Endothelial cell of umbilical vein (primary cell): Measurements from ENCODE around the gene LEPROT. TPM values are rescaled to one million over a fixed set of nuclear protein-coding genes. Genes with fewer than 3 reads are reported as not detected.

ENCODE experiments used
- BruUV-seq: library from RNA; stranded (reverse); fragments of 400-500 nt; replicated peaks from 2 replicates; lab custom pipeline; 2021; lab: Mats Ljungman, UMichigan
- CTCF ChIA-PET: fragments of 300-600, 350-600 bp; sonication (Branson Sonifier 250); formaldehyde crosslinking; loops from one replicate; lab custom pipeline; 2021; ENCODE audit warnings: antibody characterized with exemption, inconsistent platforms; lab: Charles Lee
- POLR2A ChIA-PET: fragments of 300-600, 350-600 bp; sonication (Branson Sonifier 250); formaldehyde crosslinking; loops from one replicate; lab custom pipeline; 2021; ENCODE audit warnings: antibody characterized with exemption, inconsistent platforms; lab: Charles Lee
- DNase-seq: peaks from one replicate; pipeline ENCODE4 v3.0.0-alpha.2; 2011; ENCODE audit warnings: low read depth, low spot score
- FAIRE-seq: peaks from 2 replicates; lab custom pipeline; 2011; peaks lifted over from hg19 to GRCh38; lab: Jason Lieb, UNC
- H2AFZ ChIP-seq: 2 replicates; pipeline ENCODE4 v1.6.0; 2012; ENCODE audit warnings: low read depth, low read length, control low read depth, inconsistent platforms
- H3K27ac ChIP-seq: 2 replicates; pipeline ENCODE4 v1.5.1; 2011; ENCODE audit warnings: low read depth, mild to moderate bottlenecking, control low read depth, low read length, moderate library complexity; ENCODE audit not compliant: insufficient read depth
- H3K27me3 ChIP-seq, 2 experiments: 2 replicates each; pipeline versions ENCODE4 v1.6.0 to v1.6.1; 2011; ENCODE audit warnings: low read length in 2 of 2, mixed read lengths in 1 of 2; ENCODE audit not compliant: control insufficient read depth in 2 of 2, insufficient read depth in 2 of 2
- H3K36me3 ChIP-seq, 2 experiments: 2 replicates in 1 of 2; 3 replicates in 1 of 2; pipeline ENCODE4 v1.5.1; 2011; ENCODE audit warnings: low read length in 2 of 2, mild to moderate bottlenecking in 1 of 2, moderate library complexity in 1 of 2; ENCODE audit not compliant: control insufficient read depth in 2 of 2, insufficient read depth in 2 of 2; ENCODE audit errors: extremely low read depth in 1 of 2
- H3K4me1 ChIP-seq: 3 replicates; pipeline ENCODE4 v1.5.1; 2011; ENCODE audit warnings: mild to moderate bottlenecking, low read length; ENCODE audit not compliant: control insufficient read depth, insufficient read depth; ENCODE audit errors: extremely low read depth
- H3K4me2 ChIP-seq: 2 replicates; pipeline ENCODE4 v1.6.1; 2011; ENCODE audit warnings: low read length, control low read depth, mixed read lengths; ENCODE audit not compliant: insufficient read depth
- H3K4me3 ChIP-seq, 3 experiments: fragments of 200-600 bp in 1 of 3; sonication (generic), shearing (Covaris generic) in 1 of 3; replicated peaks in 1 of 3; 2 replicates each; pipeline ENCODE4 v1.5.1; 2011 to 2016; ENCODE audit warnings: control low read depth in 3 of 3, low read length in 3 of 3, mild to moderate bottlenecking in 2 of 3, inconsistent platforms in 1 of 3, low read depth in 1 of 3, moderate library complexity in 1 of 3; ENCODE audit not compliant: insufficient read depth in 1 of 3
- H3K79me2 ChIP-seq: 2 replicates; pipeline ENCODE4 v1.6.0; 2012; ENCODE audit warnings: low read length, inconsistent platforms; ENCODE audit not compliant: control insufficient read depth, insufficient read depth
- H3K9ac ChIP-seq: replicated peaks from 2 replicates; pipeline ENCODE3; 2011; ENCODE audit warnings: low read length, control low read depth; ENCODE audit not compliant: insufficient read depth; ENCODE audit errors: extremely low read depth
- H3K9me1 ChIP-seq: replicated peaks from 3 replicates; pipeline ENCODE4 v1.6.0; 2011; ENCODE audit warnings: mild to moderate bottlenecking, low read length; ENCODE audit not compliant: control insufficient read depth, insufficient read depth; ENCODE audit errors: extremely low read depth
- H3K9me3 ChIP-seq: replicated peaks from 2 replicates; pipeline ENCODE4 v1.5.1; 2012; ENCODE audit warnings: low read length, inconsistent platforms; ENCODE audit not compliant: control insufficient read depth, insufficient read depth
- H4K20me1 ChIP-seq: replicated peaks from 2 replicates; pipeline ENCODE3; 2011; ENCODE audit warnings: mild to moderate bottlenecking, low read length; ENCODE audit not compliant: control insufficient read depth, insufficient read depth; ENCODE audit errors: extremely low read depth
- EZH2 ChIP-seq: IDR thresholded peaks from 2 replicates; pipeline ENCODE4 v1.6.1; 2012; ENCODE audit warnings: borderline replicate concordance, low read depth, mild to moderate bottlenecking, moderate library complexity, low read length, inconsistent platforms; ENCODE audit not compliant: severe bottlenecking
- FOS ChIP-seq: IDR thresholded peaks from 2 replicates; pipeline ENCODE4 v1.6.1; 2011; ENCODE audit warnings: mild to moderate bottlenecking, low read length, moderate library complexity, borderline replicate concordance; ENCODE audit not compliant: insufficient read depth
- GATA2 ChIP-seq: IDR thresholded peaks from 2 replicates; pipeline ENCODE4 v1.7.0; 2011; ENCODE audit warnings: low read depth, mild to moderate bottlenecking, moderate library complexity, mixed read lengths, low read length; ENCODE audit not compliant: insufficient read length, insufficient read depth
- JUN ChIP-seq: IDR thresholded peaks from 2 replicates; pipeline ENCODE4 v1.6.1; 2011; ENCODE audit warnings: borderline replicate concordance, low read depth; ENCODE audit not compliant: insufficient read length, insufficient read depth
- MYC ChIP-seq: IDR thresholded peaks from one replicate; pipeline ENCODE4 v1.6.1; 2011; ENCODE audit warnings: mild to moderate bottlenecking, low read depth, low read length
- POLR2AphosphoS5 ChIP-seq: IDR thresholded peaks from 2 replicates; pipeline ENCODE4 v1.6.1; 2012; ENCODE audit warnings: low read depth, mild to moderate bottlenecking, control low read depth, low read length, moderate library complexity; ENCODE audit not compliant: insufficient read depth
- dilution Hi-C: fragments of 300-500 bp; cut with MboI; formaldehyde crosslinking; loops from one replicate; pipeline ENCODE4 v1.15.0; 2019; ENCODE audit warnings: low sequenced_read_pairs; ENCODE audit not compliant: extremely low pct_ligation_motif_present
- intact Hi-C: fragments of 100-400 bp; cut with micrococcal nuclease; formaldehyde crosslinking; loops from one replicate; pipeline ENCODE4 v1.10.0; 2022
- polyA plus RNA-seq, 4 experiments: library from polyadenylated mRNA; depleted of rRNA in 3 of 4; stranded (reverse) in 3 of 4; unstranded in 1 of 4; fragments of >200 nt; gene quantifications; 2 replicates each; pipeline versions ENCODE4 v1.2.1 to v1.2.3, GENCODE V29; 2011 to 2012; ENCODE audit warnings: missing spikeins in 1 of 4
- total RNA-seq: library from RNA; stranded (reverse); gene quantifications from 2 replicates; pipeline ENCODE4 v1.2.3, GENCODE V29; 2021
- TF ChIP-seq, protein P1 (sequence below): IDR thresholded peaks from 2 replicates; pipeline ENCODE4 v1.6.1; 2011; ENCODE audit not compliant: insufficient read depth, insufficient read length
- TF ChIP-seq, protein P2 (sequence below), 2 donors: IDR thresholded peaks; 1 replicate in 1 of 2; 2 replicates in 1 of 2; pipeline ENCODE4 v1.5.1; 2011; ENCODE audit warnings: low read length in 2 of 2, mild to moderate bottlenecking in 2 of 2, moderate library complexity in 2 of 2, control low read depth in 1 of 2, inconsistent platforms in 1 of 2, low read depth in 1 of 2; ENCODE audit not compliant: insufficient read depth in 1 of 2; ENCODE audit errors: extremely low read depth in 1 of 2

LEPROT gene
- total and polyA plus RNA-seq, 2 donors (not counting 3 experiments of a cell fraction or from before 2014, with no cell fraction given), result 80.6 to 94.8 TPM

DNA sequence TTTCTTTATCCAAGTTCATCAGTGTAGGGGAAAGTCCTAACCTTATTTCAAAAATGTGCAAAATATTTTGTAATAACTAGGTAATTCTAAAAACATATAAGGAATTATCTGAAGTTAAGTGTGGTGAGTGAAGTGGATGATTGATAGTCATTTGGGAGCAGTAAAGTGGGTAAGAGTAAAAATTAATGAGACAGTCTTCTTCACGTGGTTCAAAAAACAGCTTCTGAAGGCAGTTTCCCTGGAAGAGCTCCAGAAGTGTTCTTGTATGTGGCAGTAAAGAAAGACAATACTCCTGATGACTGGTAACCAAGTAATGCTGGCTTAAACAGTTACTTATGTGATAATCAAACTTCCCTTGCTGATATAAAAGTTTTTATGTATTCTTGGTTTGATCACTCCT lies 50.3 kb downstream of the LEPROT start:
- H3K27ac ChIP-seq, result no peak overlapping the region
- ChIA-PET CTCF (interaction anchor here (1.0 to 2.2 kb wide), 3 partner anchors 9 to 40 kb away, joined by 3 to 8 read pairs (median 7); no protein-coding TSS in a partner anchor), POLR2A (interaction anchor here (1.6 kb wide), 1 partner anchor 51 kb away, joined by 5 read pairs; the partner anchor contains the start of genes LEPR and LEPROT)

More for the DNA sequence above, 50.3 kb downstream of the LEPROT start:
- dilution Hi-C loops (no loop called here), intact Hi-C loops (no loop called here)
- H3K4me2 ChIP-seq, result no peak overlapping the region
- H3K9ac ChIP-seq, result no peak overlapping the region
- no peaks in the 10 kb centered on the region for H3K9me3 ChIP-seq
- no TSS peak for BruUV-seq
- no peaks in the 10 kb centered on the region for H3K79me2 ChIP-seq
- DNase-seq, result peak; percentile 52
- peaks cover 6% of the 10 kb centered on the region for H3K4me1 ChIP-seq
- H2AFZ ChIP-seq, result no peak overlapping the region
- no peaks in the 10 kb centered on the region for H4K20me1 ChIP-seq
- H3K9me1 ChIP-seq, result no peaks in the 10 kb centered on the region
- no peaks in the 10 kb centered on the region for H3K36me3 ChIP-seq
- TF ChIP-seq GATA2 (no peak), FOS (no peak), POLR2AphosphoS5 (no peak), MYC (no peak), JUN (no peak), EZH2 (no peak)
- TF ChIP-seq, protein P1, sequence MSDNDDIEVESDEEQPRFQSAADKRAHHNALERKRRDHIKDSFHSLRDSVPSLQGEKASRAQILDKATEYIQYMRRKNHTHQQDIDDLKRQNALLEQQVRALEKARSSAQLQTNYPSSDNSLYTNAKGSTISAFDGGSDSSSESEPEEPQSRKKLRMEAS, result no peak
- TF ChIP-seq, protein P2, sequence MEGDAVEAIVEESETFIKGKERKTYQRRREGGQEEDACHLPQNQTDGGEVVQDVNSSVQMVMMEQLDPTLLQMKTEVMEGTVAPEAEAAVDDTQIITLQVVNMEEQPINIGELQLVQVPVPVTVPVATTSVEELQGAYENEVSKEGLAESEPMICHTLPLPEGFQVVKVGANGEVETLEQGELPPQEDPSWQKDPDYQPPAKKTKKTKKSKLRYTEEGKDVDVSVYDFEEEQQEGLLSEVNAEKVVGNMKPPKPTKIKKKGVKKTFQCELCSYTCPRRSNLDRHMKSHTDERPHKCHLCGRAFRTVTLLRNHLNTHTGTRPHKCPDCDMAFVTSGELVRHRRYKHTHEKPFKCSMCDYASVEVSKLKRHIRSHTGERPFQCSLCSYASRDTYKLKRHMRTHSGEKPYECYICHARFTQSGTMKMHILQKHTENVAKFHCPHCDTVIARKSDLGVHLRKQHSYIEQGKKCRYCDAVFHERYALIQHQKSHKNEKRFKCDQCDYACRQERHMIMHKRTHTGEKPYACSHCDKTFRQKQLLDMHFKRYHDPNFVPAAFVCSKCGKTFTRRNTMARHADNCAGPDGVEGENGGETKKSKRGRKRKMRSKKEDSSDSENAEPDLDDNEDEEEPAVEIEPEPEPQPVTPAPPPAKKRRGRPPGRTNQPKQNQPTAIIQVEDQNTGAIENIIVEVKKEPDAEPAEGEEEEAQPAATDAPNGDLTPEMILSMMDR (IDR thresholded peaks at IDR 0.05; ENCODE audit: extremely low read depth in 1 of 2, insufficient read depth in 1 of 2, low read depth in 1 of 2, low read length in 2 of 2), result no peak
- H3K27me3 ChIP-seq, result no peaks in the 10 kb centered on the region
- H3K4me3 ChIP-seq, result no peak overlapping the region
- peak; percentile 24 for FAIRE-seq
